CD4-positive, alpha-beta T cell treated with Interleukin-2 at 100 ng/mL for 4 hours (primary cell): ENCODE data around the gene C16orf95.
A peak's percentile ranks its signal among the peaks of the same experiment; 100 is the strongest.

ENCODE experiments used
- DNase-seq: peaks from one replicate; pipeline ENCODE4 v3.0.0-alpha.2; 2020; ENCODE audit warnings: low spot score

Gene C16orf95

DNA sequence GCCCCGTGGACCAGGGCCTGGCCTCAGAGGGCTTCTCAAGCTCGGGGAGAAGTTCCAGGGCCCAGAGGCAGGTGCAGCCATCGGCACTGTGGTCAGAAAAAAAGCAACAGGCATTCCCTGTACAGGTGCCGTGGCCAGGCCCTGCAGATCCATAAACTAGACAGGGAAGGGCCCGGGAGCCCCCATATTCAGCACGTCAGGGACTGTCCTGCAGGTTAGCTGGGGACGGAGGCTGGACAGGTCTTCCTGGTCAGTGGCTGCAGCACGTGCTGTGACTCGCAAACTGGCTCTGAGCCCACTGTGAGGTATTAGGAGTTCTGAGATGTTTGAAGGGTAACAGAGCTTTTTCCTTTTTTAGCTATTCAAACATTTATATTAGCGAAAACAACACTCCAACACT is 15.0 kb upstream of the C16orf95 start:
- no peak for DNase-seq

DNA sequence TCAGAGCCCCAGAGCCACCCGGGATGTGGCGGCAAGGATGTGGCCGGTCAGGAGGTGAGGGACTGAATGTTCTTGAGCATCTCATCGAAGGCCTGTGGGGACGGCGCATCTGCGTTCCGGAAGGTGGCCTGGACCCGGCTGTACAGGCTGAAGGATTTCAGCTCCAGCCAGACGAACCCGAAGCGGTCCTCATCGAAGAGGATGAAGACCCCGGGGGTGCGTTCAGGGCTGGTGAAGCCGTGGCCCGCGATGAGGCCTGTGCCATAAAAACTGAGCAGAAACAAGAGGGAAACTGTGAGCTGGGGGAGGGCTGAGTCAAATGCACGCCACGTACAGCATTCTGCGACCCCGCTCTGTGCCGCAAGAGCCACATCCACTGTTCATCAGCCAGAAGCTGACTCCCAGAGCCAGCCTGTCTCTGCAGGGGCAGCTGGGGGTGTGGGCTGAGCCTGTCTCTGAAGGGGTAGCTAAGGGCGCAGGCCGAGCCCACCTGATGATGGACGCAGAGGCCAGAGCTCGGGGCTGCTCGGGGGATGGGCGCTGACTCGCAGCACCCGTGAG is 14.1 kb upstream of the C16orf95 start:
- DNase-seq = no peak

DNA sequence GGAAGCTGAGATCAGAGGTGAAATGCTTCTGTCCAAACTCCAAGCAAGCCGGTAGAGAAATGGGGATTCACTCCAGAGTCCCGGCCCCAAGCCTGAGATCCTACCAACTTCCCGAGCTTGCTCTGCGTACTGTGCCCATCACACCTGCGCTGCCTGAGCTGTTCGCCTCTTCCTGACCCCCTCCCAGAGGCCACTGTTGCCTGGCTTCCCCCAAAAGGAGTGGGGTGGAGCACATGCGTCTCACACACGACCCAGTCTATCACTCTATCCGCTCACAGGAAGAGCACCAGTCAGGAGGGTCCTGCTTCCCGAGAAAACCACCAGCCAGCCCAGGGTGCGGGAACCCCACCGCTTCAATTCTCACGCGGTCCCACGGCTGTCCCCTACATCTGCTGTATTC is 13.5 kb upstream of the C16orf95 start:
- no peak for DNase-seq

DNA sequence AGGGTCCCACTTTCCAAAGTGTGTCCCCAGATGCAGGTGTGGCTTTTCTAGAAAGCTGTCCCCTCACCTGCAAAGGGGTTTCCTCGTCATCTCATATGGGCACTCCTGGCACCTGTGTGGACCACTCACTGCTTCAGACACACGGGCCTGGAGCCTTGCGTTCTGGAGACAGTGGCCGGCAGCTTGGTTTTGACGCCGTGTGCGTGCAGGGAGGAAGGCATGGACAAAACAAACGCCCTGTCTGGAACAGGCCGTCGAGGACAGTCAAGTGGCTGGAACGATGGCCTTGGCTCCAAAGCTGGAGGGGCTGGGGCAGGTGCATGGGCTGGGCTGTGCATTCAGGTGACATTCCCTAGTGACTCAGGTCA is 13.0 kb upstream of the C16orf95 start:
- DNase-seq = no peak

DNA sequence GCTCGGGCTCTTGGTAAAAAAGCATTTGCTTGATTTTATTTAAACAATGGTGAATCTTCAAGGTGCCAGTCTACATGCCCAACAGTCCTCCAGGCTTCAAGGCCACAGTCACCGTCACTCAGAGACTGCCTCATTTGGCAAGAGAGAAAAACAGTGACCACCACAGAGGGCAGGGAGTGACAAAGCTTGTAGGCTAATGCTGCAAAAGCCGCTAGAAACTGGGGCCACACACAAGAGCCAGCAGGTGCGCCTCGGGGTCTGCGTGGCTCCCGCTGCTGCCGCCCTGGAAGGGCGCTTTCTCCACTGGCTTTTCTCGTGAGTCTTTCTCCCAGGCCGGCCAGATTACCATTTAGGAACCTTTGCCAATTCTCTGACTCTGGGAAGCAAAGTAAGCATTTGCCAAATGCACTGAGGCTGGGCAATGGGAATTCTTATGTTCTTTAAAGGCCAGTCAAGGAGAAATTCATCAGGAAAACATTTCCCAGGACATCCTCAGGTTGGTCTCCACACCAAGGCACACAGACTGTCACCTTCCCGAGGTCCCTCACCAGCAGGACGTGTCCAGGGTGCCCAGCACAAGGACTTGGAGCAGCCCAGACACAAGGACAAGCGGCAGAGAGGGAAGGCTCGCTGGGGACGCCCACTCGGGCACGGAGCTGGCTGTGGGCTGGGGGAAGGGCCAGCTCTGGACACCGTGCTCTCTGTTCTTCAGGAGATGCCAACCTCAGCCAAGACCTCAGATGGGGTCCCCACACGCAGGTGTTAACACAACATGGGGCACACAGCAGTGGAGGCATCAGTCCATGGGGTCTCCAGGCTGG is 12.5 kb upstream of the C16orf95 start:
- no peak for DNase-seq

DNA sequence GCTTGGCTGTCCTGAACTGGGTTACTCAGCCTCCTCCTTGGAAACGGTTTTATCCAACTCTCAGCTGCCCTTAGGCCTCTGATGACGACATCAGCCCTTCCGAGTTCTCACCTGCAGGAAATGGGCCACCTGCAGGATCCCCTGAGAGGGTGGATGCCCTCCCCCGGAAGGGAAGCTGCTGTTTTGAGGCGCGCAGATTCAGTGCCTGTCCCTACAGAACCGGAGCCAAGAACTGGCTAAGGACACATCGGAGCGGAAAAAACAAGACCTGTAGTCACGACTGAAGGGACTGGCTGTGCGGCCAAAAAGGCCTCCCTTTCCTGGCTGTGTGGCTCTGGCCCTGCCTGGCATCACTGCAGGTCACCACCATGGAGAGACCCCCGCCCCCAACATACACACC is 11.7 kb upstream of the C16orf95 start:
- DNase-seq = no peak

DNA sequence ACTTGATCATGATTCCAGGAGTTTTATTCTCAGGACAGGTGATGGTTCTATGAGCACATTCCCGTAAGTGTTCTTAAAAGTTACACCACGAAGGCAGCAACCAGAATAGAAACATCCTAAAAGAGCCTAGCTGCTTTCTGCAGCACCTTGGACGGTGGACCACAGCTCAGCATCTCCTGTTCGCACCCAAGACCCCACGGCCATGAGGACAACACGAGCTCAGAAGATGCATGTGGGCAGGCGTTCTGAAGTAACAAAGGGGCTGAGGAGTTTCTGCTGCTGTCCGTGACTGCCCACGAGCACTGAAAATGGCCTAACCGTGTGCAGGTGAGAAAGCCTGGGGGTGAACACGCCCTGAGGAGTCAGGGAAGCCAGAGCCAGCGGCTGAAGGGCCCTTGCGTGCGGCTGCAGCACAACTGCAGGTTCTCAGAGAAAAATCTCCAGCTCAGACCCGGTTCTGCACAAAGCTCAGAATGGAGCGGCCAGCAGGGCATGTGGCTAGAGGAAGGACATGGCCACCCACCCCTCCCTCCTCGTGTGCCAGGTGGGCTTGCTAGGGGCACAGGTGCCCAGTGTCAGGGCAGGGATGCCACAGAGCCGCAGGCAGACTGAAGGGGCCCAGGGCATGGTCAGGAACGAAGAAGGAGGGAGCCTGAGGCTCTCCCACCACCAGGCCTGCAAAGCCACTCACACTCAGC is 10.8 kb upstream of the C16orf95 start:
- no peak for DNase-seq

DNA sequence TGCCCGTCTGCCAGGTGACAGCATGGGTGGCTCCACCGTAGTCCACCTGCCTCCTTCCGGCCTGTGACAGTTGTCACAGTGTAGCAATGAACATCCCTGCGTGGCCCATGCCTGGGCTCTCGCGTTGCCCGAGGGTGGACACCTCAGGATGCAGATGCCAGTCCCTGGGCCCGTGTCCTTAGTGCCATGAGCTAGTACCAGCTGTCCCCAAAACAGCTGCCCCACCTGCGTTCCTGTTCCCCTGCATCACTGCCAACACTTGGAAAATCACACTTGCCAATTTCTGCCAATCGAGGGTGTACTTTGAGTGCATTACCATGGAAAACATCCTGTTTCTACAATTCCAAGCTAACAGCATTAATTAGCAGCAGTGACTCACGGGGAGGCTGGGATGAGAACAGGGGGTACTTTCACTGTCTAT is 9.0 kb upstream of the C16orf95 start:
- DNase-seq = no peak

DNA sequence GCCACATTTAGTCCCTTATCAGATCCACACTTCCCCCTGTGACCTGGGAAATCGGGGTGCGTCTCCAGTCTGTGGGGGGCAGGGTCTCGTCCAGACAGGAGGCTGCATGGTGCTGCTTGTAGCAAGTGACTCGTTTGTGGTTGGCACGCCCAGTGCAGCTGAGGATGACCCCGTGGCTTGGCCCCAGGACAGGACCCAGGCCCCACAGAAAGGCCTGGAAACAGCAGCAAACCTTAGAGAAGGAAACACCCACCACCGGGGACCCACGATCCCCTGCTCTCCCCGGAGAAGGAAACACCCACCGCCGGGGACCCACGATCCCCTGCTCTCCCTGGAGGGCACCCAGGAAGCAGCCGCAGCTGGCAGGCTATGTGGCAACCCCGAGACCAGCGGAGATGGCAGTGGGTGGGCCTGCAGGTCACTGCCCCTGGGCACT is 8.2 kb upstream of the C16orf95 start:
- no peak for DNase-seq

DNA sequence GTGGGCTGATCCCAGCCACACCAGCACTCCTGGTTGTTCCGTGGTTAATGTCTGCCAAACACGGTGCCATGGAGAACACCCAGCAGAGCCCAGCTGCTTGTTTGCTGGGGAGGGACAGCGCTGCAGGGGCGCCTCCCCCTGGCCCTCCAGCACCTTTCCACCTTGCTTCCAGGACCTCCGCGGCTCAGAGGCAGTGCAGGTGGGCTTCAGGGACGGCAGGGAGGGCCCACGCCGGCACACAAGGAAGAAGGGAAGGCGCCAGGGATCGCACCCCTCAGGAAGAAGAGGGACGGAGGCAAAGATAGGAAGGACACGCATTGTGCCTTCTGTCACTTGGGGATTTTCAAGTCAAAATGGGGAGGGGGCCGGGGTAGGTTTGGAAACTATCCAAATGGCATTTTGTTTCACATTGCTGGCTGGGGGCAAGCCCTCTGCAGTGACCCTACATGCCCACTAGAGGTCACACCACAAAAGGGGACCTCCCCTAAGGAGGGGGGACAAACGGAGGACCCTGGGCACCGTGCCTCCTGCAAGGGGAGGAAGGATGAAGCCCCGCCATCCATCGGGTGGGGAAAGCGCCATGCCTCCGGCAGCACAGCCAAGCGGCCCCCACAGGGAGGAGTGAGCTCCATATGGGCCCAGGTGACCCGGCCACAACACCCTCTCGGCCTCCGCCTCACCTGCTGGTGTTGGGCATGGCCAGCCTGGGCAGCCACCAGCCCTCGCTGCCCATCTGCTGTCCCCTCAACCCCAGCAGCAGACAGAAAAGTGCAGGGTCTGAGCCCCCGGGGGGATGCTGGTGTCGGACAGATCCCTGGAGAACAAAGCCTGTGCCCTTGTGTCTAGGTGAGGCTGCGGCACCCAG is 7.5 kb upstream of the C16orf95 start:
- DNase-seq = peak; percentile 56

DNA sequence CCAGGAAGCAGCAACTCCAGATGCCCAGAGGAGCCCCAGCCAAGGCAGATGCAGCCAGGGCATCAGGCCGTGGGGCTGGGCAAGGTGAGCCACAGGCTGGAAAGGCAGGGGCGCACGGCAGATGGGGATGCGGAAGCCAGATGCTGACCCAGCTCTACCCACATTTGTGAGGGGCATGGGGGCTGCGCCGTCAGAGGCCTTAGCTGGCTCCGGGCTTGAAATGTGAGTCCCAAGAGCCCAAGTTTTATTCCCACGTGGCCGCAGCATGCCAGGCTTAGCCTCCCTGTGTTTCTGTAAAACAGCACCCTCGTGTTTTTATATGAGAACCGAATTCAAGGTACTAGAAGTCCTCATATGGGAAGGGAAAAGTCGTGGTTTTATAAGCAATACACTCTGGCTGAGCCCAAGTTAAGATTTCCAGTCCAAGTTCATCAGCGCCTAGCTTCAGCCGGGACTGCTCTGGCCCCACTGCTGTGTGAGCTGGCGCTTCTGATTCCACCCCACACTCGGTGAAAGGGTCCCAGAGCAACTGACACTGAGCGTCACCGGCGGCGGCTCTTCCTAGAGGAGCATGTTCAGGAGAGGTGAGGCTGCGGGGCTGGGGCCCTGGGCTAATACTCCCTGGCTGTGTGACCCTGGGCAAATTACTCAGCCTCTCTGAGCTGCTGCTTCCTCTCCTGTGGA is 6.7 kb upstream of the C16orf95 start:
- no peak for DNase-seq

DNA sequence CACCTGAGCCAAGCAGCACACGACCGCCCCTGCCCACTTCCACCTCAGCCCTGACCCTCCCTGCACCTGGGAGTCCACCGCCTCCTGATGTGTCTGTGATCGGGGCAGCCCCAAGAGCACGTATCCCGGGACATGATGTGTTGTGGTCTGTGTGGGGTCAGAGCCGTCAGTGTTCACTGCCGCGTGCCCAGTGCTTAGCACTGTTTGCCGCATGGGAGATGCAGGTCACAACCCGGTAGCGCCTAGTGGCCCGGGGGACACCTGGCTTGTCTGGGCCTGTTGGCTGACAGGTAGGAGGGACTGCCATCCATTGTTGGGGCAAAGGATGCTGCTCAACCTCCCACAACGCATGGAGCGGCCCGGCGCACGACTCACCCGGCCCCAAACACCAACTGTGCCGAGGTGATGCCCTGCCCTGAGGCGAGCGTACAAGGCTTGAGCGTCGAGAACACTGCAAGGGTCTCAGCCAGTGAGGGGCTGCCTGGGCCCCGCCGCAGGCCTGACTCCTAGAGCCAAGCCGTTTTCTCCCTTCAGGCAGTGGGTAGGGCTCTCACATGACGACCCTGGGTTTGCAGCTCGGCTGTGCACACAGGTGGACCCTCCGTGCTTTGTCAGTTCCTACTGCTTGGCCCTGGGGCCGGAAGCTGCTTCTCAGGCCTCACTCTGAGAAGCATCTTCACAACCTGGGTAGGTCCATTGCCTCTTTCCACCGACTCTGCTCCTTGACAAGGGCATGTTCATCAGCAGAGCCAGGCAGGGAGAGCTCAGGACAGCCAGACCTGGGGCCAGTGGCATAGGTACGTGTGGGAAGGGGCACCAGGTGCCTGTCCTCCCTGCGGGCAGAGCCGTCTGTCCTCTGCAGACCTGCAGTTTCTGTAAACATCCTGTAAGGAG is 5.9 kb upstream of the C16orf95 start:
- no peak for DNase-seq

DNA sequence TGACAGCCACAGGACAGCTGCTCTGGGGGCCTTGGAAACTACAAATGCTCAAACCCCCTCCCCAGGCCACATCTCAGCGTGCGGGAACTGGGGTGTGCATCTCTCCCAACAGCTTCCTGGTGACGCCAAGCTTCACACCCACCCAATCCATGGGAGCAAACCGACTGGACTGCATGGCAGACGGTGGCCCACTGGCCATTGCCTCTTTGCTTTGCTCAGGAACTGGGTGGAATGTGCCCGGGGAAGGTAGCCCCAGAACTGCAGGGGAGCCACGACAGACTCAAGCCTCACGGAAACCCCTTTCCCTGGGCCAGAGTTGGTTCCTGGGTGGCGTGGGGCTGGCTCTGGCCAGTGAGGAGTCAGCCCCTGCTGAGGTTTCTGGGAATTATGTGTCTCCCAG is 5.2 kb upstream of the C16orf95 start:
- DNase-seq = no peak

DNA sequence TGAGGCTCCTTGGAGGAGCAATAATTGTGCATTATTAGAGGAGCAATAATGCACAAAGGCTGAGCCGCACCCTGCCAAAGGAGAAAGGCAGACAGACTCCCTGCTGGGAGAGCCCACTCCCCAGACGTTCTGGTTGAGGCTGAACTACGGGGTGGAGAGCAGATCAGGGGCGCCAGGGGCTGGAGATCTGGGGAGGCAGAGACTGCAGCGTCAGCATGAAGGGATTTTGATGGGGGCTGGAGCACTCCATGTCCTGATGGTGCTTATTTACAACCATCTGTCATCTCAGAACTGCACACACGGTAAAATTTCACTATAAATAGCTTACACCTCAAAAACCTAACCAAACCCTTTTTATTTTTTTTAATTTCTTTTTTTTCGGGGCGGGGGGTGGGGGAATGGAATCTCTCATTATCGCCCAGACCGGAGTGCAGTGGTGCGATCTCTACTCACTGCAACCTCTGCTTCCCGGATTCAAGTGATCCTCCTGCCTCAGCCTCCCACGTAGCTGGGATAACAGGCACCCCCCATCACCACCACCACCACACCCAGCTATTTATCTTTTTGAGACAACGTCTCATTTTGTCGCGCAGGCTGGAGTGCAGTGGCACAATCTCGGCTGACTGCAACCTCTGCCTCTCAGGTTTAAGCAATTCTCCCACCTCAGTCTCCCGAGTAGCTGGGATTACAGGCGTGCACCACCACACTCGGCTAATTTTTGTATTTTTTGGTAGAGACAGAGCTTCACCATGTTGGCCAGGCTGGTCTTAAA is 4.3 kb upstream of the C16orf95 start:
- no peak for DNase-seq

DNA sequence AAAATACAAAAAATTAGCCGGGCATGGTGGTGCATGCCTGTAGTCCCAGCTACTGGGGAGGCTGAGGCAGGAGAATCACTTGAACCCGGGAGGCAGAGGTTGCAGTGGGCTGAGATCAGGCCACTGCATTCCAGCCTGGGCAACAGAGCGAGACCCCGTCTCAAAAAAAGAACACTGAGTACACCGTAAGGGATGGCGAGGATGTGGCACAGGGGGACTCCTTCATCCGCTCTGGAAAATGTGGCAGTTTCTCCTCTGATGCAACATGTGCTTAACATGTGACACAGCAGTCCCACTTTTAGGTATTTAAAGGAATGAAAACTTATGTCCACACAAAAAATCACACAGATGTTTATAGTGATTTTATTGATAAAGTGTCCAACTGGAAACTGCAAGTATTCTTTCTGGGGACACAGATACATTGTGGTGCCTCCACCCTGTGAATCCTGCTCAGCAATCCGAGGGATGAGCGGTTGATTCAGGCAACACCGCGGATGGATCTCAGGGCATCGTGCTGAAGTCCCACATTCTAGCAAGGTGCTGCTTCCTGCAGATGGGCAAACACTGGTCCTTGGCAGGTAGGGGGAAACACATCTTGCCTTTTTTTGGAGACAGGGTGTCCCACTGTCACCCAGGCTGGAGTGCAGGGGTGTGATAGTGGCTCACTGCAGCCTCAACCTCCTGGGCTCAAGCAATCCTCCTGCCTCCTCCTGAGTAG is 3.5 kb upstream of the C16orf95 start:
- no peak for DNase-seq

DNA sequence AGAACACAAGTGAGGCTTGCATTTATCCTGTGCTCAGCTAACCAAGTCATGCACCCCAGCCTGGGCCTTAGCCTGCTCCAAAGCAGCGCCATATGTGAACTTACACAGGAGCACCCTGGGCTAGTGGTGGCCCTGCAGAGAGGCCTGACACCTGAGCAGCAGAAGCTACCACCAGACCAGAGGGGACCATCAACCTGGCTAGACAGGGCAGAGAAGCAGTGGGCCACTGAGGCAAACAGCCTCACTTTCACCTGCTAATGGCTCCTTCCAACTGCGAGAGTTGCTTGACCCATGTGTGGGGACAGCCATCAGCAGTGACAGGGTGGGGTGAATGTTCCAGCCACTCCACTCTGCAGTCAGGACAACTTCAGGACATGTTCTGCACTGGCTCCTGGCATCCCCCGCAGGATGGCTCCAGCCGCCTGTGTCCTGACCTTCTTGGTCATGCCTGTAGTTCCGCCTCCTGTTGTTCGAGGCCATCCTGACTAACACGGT is 2.9 kb upstream of the C16orf95 start:
- no peak for DNase-seq

DNA sequence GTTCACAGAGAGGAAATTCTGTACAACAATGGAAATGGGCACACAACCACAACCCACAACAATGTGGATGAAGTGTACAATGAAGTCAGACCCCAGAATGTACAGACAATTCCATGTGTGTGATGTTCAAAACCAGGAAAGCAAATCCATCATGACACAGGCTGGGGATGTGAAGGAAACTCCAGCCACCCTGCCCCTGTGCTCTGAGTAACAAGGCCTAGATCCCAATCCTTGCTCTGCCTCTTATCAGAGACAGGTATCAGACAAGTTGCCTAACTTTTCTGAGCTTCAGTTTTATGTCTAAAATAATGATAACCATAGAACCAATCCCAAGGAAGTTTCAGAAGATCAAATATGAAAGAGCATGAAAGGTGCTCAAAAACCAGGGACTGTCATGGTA is 1.8 kb upstream of the C16orf95 start:
- DNase-seq = no peak

DNA sequence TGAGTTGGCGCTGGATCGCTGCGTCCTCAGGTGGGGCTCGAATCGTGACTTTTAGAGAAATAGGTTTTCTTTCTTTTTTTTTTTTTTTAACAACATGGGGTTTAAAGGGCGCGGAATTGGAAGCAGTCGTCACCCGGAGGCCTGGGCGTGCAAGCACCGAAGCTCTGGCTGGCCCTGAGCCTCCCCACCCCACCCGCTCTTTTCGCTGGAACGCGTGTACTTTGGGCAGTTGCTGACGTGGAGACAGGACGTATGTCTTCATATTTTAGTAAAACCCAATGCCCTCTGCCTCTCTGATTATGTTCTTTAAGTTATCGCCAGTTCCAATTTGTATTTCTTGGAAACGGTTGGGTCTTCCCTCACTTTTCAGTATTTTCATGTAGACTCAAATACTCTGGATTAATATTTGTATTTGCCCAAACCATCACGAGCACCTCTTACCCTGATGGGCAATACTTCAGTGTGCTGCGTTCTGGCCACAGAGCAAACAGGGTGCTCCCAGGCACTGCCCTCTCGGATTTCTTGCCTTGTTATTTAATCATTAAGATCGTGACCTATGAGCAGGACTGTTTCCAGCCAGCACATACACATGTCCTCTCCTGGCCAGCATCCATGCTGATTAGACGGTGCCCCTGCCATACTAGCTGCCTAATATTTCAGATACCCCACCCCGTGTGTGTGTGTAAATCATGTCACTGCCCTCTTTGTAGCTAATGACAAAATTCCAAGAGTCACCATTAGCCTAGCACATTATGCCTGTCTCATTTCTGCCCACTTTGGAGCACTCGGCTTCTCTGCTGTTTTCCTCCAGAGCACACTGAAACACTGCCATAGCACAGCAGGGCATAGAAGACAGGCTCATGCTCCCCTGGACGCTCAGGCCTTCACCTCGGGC is 805 bp upstream of the C16orf95 start:
- no peak for DNase-seq
